SK-N-SH treated with all-trans-retinoic acid at 6 μM for 48 hours (cell line): ENCODE measurements around the gene ARID4B.

Source experiments
- ATAC-seq: fragments of 200-7000 bp; cut with Tn5 transposase; 3 replicates; pipeline ENCODE4 v1.9.1; 2020; ENCODE audit warnings: mild to moderate bottlenecking, moderate library complexity
- ARNTL ChIP-seq: fragments of 450-650 bp; formaldehyde crosslinking; IDR thresholded peaks from 2 replicates; pipeline ENCODE4 v1.5.0; 2020; ENCODE audit warnings: low read depth, mild to moderate bottlenecking, moderate library complexity, borderline replicate concordance
- BACH2 ChIP-seq: fragments of 250-450 bp; sonication (Bioruptor Pico); IDR thresholded peaks from 2 replicates; pipeline ENCODE4 v1.9.0; 2021; ENCODE audit warnings: mild to moderate bottlenecking, borderline replicate concordance
- CSDC2 ChIP-seq: fragments of 250-450 bp; sonication (Bioruptor Pico); IDR thresholded peaks from 2 replicates; pipeline ENCODE4 v1.5.0; 2020; ENCODE audit warnings: mild to moderate bottlenecking, moderate library complexity
- GLIS3 ChIP-seq: fragments of 250-450 bp; sonication (Bioruptor Pico); IDR thresholded peaks from 2 replicates; pipeline ENCODE4 v1.5.0; 2020; ENCODE audit warnings: mild to moderate bottlenecking, moderate library complexity
- ISL1 ChIP-seq: fragments of 250-450 bp; sonication (Bioruptor Pico); IDR thresholded peaks from 2 replicates; pipeline ENCODE4 v2.1.2; 2022; ENCODE audit warnings: mild to moderate bottlenecking, moderate library complexity
- OSR1 ChIP-seq: fragments of 250-450 bp; sonication (Bioruptor Pico); IDR thresholded peaks from 2 replicates; pipeline ENCODE4 v1.8.0; 2022; ENCODE audit warnings: moderate library complexity, mild to moderate bottlenecking, inconsistent platforms
- PPARA ChIP-seq: fragments of 250-450 bp; sonication (Bioruptor Pico); IDR thresholded peaks from 2 replicates; pipeline ENCODE4 v1.5.0; 2020; ENCODE audit warnings: mild to moderate bottlenecking, borderline replicate concordance
- RARB ChIP-seq: fragments of 250-450 bp; sonication (Bioruptor Pico); IDR thresholded peaks from 2 replicates; pipeline ENCODE4 v1.8.0; 2021; ENCODE audit warnings: mild to moderate bottlenecking, moderate library complexity
- SNAI2 ChIP-seq: fragments of 250-450 bp; sonication (Bioruptor Pico); IDR thresholded peaks from 2 replicates; pipeline ENCODE4 v1.5.0; 2020; ENCODE audit warnings: mild to moderate bottlenecking, moderate library complexity
- TCF4 ChIP-seq: fragments of 250-450 bp; sonication (Bioruptor Pico); IDR thresholded peaks from 2 replicates; pipeline ENCODE4 v1.8.0; 2021; ENCODE audit warnings: mild to moderate bottlenecking, moderate library complexity, borderline replicate concordance
- TOX ChIP-seq: fragments of 250-450 bp; sonication (Bioruptor Pico); IDR thresholded peaks from 2 replicates; pipeline ENCODE4 v1.8.0; 2021; ENCODE audit warnings: mild to moderate bottlenecking, moderate library complexity, borderline replicate concordance
- ZC3H10 ChIP-seq: fragments of 250-450 bp; sonication (Bioruptor Pico); IDR thresholded peaks from 2 replicates; pipeline ENCODE4 v1.5.1; 2021; ENCODE audit warnings: mild to moderate bottlenecking, moderate library complexity
- ZFP3 ChIP-seq: fragments of 250-450 bp; sonication (Bioruptor Pico); IDR thresholded peaks from 2 replicates; pipeline ENCODE4 v1.5.0; 2020; ENCODE audit warnings: mild to moderate bottlenecking, moderate library complexity
- ZFP30 ChIP-seq: fragments of 450-650 bp; formaldehyde crosslinking; IDR thresholded peaks from 2 replicates; pipeline ENCODE4 v1.5.0; 2022; ENCODE audit warnings: mild to moderate bottlenecking, moderate library complexity
- ZNF565 ChIP-seq: fragments of 450-650 bp; formaldehyde crosslinking; conservative IDR thresholded peaks from 2 replicates; pipeline ENCODE4 v1.5.0; 2020; ENCODE audit warnings: low read depth, mild to moderate bottlenecking, moderate library complexity
- ZNF8 ChIP-seq: fragments of 450-650 bp; formaldehyde crosslinking; IDR thresholded peaks from 2 replicates; pipeline ENCODE4 v1.5.0; 2020; ENCODE audit warnings: mild to moderate bottlenecking, moderate library complexity
- TF ChIP-seq, protein P1 (sequence below): fragments of 250-450 bp; sonication (Bioruptor Pico); IDR thresholded peaks from 2 replicates; pipeline ENCODE4 v1.5.0; 2020; ENCODE audit warnings: mild to moderate bottlenecking, moderate library complexity
- TF ChIP-seq, protein P2 (sequence below): fragments of 250-450 bp; sonication (Bioruptor Pico); IDR thresholded peaks from 2 replicates; pipeline ENCODE4 v1.8.0; 2020; ENCODE audit warnings: mild to moderate bottlenecking, moderate library complexity, borderline replicate concordance
- TF ChIP-seq, protein P3 (sequence below): fragments of 250-450 bp; sonication (Bioruptor Pico); IDR thresholded peaks from 2 replicates; pipeline ENCODE4 v1.5.1; 2020; ENCODE audit warnings: low read depth, mild to moderate bottlenecking, moderate library complexity
- TF ChIP-seq, protein P4 (sequence below): fragments of 250-450 bp; sonication (Bioruptor Pico); IDR thresholded peaks from 2 replicates; pipeline ENCODE4 v1.5.1; 2021; ENCODE audit warnings: mild to moderate bottlenecking, moderate library complexity

The ARID4B gene

DNA sequence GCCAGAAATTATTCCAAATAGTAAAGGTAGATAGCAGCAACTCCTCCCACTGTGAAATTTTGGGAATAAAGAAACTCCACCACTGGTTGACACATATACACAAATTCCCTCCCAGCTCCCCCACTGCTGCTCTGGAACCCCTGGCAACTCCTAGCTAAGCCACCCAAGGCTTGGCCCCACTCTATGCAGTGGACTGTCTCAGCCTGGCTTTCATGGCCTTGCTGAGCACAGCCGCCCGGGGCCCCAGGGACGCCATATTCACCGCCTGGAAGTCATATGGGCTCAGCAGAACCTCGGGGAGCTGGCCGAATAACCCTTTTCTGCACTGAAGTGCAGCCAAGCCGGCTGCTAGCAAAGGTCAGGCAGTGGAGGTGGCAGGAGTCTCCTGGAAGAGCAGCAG, 151.5 kb downstream of the ARID4B start:
- ATAC-seq, result no peak; the same call in 2 of the 3 replicates

DNA sequence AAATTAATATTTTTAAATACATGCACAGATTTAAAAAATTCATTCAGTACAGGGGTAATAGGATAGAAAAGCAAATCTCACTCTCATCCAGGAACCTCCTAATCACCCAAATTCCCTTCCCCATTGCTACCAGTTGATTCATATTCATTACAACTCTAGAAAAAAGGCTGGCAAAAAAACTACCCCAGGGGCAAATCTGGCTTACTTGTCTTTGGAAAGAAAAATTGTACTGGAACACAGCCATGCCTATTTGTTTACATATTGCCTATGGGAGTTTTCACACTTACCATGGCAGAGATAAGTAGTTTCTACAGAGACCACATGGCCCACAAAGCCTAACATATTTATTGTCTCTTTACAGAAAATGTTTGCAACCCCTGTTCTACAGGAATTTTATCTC, 158.0 kb downstream of the ARID4B start:
- ATAC-seq, result no peak
- TF ChIP-seq PPARA (CRISPR knock-in tag) (no peak), ZFP30 (CRISPR knock-in tag) (no peak), TCF4 (CRISPR knock-in tag) (no peak), ZC3H10 (CRISPR knock-in tag) (no peak), ZNF565 (no peak), SNAI2 (CRISPR knock-in tag) (no peak), ZNF8 (no peak)

More for the DNA sequence above, 151.5 kb downstream of the ARID4B start:
- TF ChIP-seq SNAI2 (CRISPR knock-in tag) (no peak), ISL1 (no peak), PPARA (CRISPR knock-in tag) (no peak)
- TF ChIP-seq, protein P1, sequence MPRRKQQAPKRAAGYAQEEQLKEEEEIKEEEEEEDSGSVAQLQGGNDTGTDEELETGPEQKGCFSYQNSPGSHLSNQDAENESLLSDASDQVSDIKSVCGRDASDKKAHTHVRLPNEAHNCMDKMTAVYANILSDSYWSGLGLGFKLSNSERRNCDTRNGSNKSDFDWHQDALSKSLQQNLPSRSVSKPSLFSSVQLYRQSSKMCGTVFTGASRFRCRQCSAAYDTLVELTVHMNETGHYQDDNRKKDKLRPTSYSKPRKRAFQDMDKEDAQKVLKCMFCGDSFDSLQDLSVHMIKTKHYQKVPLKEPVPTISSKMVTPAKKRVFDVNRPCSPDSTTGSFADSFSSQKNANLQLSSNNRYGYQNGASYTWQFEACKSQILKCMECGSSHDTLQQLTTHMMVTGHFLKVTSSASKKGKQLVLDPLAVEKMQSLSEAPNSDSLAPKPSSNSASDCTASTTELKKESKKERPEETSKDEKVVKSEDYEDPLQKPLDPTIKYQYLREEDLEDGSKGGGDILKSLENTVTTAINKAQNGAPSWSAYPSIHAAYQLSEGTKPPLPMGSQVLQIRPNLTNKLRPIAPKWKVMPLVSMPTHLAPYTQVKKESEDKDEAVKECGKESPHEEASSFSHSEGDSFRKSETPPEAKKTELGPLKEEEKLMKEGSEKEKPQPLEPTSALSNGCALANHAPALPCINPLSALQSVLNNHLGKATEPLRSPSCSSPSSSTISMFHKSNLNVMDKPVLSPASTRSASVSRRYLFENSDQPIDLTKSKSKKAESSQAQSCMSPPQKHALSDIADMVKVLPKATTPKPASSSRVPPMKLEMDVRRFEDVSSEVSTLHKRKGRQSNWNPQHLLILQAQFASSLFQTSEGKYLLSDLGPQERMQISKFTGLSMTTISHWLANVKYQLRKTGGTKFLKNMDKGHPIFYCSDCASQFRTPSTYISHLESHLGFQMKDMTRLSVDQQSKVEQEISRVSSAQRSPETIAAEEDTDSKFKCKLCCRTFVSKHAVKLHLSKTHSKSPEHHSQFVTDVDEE (CRISPR knock-in tag), result no peak

DNA sequence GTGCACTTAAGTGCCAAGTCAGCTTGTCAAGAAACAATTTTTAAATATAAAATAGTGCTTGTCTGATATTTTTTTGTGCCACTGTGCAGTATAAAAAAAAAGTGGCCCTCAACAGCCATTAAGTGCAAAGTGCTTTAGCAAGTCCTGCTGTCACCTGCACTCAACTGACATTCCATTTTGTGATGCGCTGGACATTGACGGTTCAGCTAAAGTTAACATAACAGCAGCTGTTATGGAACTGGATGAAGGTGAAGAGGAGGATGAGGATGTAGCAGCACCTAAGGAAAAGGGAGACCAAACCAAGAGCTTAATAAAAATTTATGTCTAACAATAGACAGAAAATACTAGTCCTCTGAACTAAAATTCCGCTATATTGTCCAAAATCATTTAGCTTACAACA, 159.6 kb downstream of the ARID4B start:
- no peak for ATAC-seq
- no peak for TF ChIP-seq PPARA (CRISPR knock-in tag)
- TF ChIP-seq TCF4 (CRISPR knock-in tag), result no peak
- TF ChIP-seq, protein P2, sequence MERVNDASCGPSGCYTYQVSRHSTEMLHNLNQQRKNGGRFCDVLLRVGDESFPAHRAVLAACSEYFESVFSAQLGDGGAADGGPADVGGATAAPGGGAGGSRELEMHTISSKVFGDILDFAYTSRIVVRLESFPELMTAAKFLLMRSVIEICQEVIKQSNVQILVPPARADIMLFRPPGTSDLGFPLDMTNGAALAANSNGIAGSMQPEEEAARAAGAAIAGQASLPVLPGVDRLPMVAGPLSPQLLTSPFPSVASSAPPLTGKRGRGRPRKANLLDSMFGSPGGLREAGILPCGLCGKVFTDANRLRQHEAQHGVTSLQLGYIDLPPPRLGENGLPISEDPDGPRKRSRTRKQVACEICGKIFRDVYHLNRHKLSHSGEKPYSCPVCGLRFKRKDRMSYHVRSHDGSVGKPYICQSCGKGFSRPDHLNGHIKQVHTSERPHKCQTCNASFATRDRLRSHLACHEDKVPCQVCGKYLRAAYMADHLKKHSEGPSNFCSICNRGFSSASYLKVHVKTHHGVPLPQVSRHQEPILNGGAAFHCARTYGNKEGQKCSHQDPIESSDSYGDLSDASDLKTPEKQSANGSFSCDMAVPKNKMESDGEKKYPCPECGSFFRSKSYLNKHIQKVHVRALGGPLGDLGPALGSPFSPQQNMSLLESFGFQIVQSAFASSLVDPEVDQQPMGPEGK (CRISPR knock-in tag), result no peak
- no peak for TF ChIP-seq CSDC2 (CRISPR knock-in tag)
- no peak for TF ChIP-seq ZFP30 (CRISPR knock-in tag)
- no peak for TF ChIP-seq GLIS3
- no peak for TF ChIP-seq BACH2 (CRISPR knock-in tag)
- TF ChIP-seq, protein P3, sequence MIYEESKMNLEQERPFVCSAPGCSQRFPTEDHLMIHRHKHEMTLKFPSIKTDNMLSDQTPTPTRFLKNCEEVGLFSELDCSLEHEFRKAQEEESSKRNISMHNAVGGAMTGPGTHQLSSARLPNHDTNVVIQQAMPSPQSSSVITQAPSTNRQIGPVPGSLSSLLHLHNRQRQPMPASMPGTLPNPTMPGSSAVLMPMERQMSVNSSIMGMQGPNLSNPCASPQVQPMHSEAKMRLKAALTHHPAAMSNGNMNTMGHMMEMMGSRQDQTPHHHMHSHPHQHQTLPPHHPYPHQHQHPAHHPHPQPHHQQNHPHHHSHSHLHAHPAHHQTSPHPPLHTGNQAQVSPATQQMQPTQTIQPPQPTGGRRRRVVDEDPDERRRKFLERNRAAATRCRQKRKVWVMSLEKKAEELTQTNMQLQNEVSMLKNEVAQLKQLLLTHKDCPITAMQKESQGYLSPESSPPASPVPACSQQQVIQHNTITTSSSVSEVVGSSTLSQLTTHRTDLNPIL (CRISPR knock-in tag), result no peak
- no peak for TF ChIP-seq ZNF8
- TF ChIP-seq TOX (CRISPR knock-in tag), result no peak
- no peak for TF ChIP-seq ZFP3 (CRISPR knock-in tag)
- TF ChIP-seq, protein P4, sequence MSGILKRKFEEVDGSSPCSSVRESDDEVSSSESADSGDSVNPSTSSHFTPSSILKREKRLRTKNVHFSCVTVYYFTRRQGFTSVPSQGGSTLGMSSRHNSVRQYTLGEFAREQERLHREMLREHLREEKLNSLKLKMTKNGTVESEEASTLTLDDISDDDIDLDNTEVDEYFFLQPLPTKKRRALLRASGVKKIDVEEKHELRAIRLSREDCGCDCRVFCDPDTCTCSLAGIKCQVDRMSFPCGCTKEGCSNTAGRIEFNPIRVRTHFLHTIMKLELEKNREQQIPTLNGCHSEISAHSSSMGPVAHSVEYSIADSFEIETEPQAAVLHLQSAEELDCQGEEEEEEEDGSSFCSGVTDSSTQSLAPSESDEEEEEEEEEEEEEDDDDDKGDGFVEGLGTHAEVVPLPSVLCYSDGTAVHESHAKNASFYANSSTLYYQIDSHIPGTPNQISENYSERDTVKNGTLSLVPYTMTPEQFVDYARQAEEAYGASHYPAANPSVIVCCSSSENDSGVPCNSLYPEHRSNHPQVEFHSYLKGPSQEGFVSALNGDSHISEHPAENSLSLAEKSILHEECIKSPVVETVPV (CRISPR knock-in tag), result no peak
- TF ChIP-seq RARB (CRISPR knock-in tag), result no peak

DNA sequence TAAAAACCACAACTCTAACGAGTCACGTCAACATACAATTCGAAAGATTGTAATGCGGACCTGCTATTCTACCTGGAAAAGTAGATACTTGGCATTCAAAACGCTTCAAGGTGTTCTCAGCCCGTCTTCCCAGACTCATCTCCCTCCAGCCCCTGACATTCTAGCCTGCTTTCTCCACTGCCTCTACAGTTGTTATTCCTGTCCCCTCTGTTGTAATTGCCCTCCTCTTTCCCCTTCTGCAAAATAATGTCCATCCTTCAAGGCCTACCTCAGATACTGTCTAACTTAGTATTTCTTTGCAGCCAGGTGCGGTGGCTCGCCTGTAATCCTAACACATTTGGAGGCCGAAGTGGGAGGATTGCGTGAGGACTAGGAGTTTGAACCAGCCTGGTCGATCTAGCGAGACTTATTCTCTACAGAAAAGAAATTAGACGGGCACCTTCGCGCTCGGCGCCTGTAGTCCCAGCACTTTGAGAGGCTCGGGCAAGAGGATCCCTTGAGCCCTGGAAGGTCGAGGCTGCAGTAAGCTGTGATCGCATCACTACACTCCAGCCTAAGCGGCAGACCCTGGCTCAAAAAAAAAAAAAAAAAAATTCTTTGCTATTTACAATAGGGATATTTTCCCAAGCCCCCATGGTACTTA, 166.2 kb downstream of the ARID4B start:
- TF ChIP-seq ISL1 (no peak), PPARA (CRISPR knock-in tag) (no peak), ARNTL (no peak), TCF4 (CRISPR knock-in tag) (no peak), SNAI2 (CRISPR knock-in tag) (no peak), RARB (CRISPR knock-in tag) (no peak), ZFP3 (CRISPR knock-in tag) (no peak), ZFP30 (CRISPR knock-in tag) (no peak), ZNF565 (no peak), OSR1 (CRISPR knock-in tag) (no peak)
- ATAC-seq, result peak; percentile 11
